ENCODE results near the gene LAMA2. TPM values are rescaled to one million over a fixed set of nuclear protein-coding genes. Genes with fewer than 3 reads are reported as not detected.
A peak's percentile ranks its signal among the peaks of the same experiment; 100 is the strongest.

Gene LAMA2
- polyA plus RNA-seq, 3 donors, result not detected

DNA sequence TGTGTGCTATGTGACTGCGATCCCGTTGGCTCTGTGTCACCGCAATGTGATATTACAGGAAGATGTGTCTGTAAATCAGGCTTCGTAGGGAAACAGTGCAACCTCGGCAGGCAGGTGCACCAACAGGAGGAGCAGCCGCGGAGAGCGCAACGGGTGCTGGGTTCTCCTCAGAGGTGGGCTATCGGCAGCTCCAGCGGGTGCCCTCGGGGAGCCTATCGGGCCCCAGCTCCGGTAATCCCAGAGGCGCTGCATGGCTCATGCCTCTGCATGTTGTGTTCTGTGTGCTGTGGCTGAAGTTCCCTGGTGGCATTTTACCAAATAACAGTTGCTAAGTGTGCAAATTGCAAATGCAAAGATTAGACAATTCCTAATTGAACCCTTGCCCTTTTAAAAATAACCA, 409.9 kb downstream of the LAMA2 start:
- no peak for DNase-seq
- Mint-ChIP-seq H3K4me3 (no peak overlapping the region), H3K36me3 (no peaks in the 10 kb centered on the region), H3K4me1 (no peaks in the 10 kb centered on the region), H3K27me3 (ENCODE audit: low read depth in 3 of 3) (peaks cover 0 to 4% (median 0%) of the 10 kb centered on the region in 3 donors), H3K27ac (peak overlapping the region in 1 of 7 donors; percentile 52), H3K9me3 (no peaks in the 10 kb centered on the region)
- no peak overlapping the region for H2AFZ ChIP-seq (ENCODE audit: insufficient read depth, low read depth, low read length, poor library complexity, severe bottlenecking)
- no peaks in the 10 kb centered on the region for H3K4me1 ChIP-seq (ENCODE audit: control insufficient read depth in 1 of 2, insufficient read depth in 2 of 2, low read length in 2 of 2)
- no peaks in the 10 kb centered on the region for H3K36me3 ChIP-seq (replicated peaks in 1 of 2; ENCODE audit: control insufficient read depth in 1 of 2, insufficient read depth in 2 of 2, low read length in 2 of 2)
- no peaks in the 10 kb centered on the region for H4K20me1 ChIP-seq (ENCODE audit: insufficient read depth, low read length)
- no peaks in the 10 kb centered on the region for H3K9me3 ChIP-seq (replicated peaks in 1 of 2; ENCODE audit: control insufficient read depth in 1 of 2, insufficient read depth in 1 of 2, low read length in 2 of 2)
- H3K9ac ChIP-seq (ENCODE audit: insufficient read depth, low read length, poor library complexity, severe bottlenecking), result no peak overlapping the region
- H3K4me3 ChIP-seq (replicated peaks in 1 of 3; ENCODE audit: low read depth in 2 of 3, low read length in 3 of 3), result no peak overlapping the region
- 95% methylated on average over 15 of the region's 15 CpGs for WGBS (ENCODE audit: insufficient coverage)
- intact Hi-C loops (cut with micrococcal nuclease), result no loop called here
- no peaks in the 10 kb centered on the region for H3K79me2 ChIP-seq (ENCODE audit: insufficient read depth, low read length)
- no peak for TF ChIP-seq CTCF (IDR thresholded peaks at IDR 0.05)
- H3K4me2 ChIP-seq (replicated peaks; ENCODE audit: extremely low read depth, low read length, poor library complexity, severe bottlenecking), result no peak overlapping the region
- H3K27me3 ChIP-seq (ENCODE audit: control insufficient read depth in 2 of 2, insufficient read depth in 2 of 2, low read length in 2 of 2), result no peaks in the 10 kb centered on the region
- no peak overlapping the region for H3K27ac ChIP-seq (ENCODE audit: low read depth in 1 of 2, low read length in 2 of 2)

DNA sequence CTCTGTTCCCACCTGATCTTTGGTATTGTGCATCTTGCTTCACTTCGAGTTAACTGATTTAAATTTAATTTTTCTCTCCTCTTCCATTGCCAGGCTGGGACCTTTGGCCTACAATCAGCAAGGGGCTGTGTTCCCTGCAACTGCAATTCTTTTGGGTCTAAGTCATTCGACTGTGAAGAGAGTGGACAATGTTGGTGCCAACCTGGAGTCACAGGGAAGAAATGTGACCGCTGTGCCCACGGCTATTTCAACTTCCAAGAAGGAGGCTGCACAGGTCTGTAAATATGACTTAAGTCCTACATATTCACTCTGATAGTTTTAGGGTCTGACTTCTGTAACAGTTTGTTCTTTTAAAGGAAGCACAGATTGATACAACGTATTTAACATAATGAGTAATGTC, 414.7 kb downstream of the LAMA2 start:
- Mint-ChIP-seq H3K4me3 (no peak overlapping the region), H3K27ac (no peak overlapping the region), H3K4me1 (no peaks in the 10 kb centered on the region), H3K27me3 (ENCODE audit: low read depth in 3 of 3) (peaks cover 0 to 4% (median 0%) of the 10 kb centered on the region in 3 donors), H3K36me3 (no peaks in the 10 kb centered on the region), H3K9me3 (no peaks in the 10 kb centered on the region)
- Histone ChIP-seq H3K79me2 (ENCODE audit: insufficient read depth, low read length) (no peaks in the 10 kb centered on the region), H3K4me3 (replicated peaks in 1 of 3; ENCODE audit: low read depth in 2 of 3, low read length in 3 of 3) (no peak overlapping the region), H3K9me3 (replicated peaks in 1 of 2; ENCODE audit: control insufficient read depth in 1 of 2, insufficient read depth in 1 of 2, low read length in 2 of 2) (no peaks in the 10 kb centered on the region), H3K9ac (ENCODE audit: insufficient read depth, low read length, poor library complexity, severe bottlenecking) (no peak overlapping the region), H2AFZ (ENCODE audit: insufficient read depth, low read depth, low read length, poor library complexity, severe bottlenecking) (no peak overlapping the region), H3K4me1 (ENCODE audit: control insufficient read depth in 1 of 2, insufficient read depth in 2 of 2, low read length in 2 of 2) (no peaks in the 10 kb centered on the region), H4K20me1 (ENCODE audit: insufficient read depth, low read length) (no peaks in the 10 kb centered on the region), H3K27me3 (ENCODE audit: control insufficient read depth in 2 of 2, insufficient read depth in 2 of 2, low read length in 2 of 2) (no peaks in the 10 kb centered on the region), H3K4me2 (replicated peaks; ENCODE audit: extremely low read depth, low read length, poor library complexity, severe bottlenecking) (no peak overlapping the region), H3K36me3 (replicated peaks in 1 of 2; ENCODE audit: control insufficient read depth in 1 of 2, insufficient read depth in 2 of 2, low read length in 2 of 2) (no peaks in the 10 kb centered on the region), H3K27ac (ENCODE audit: low read depth in 1 of 2, low read length in 2 of 2) (no peak overlapping the region)
- 60% methylated on average over 1 of the region's 5 CpGs for WGBS (ENCODE audit: insufficient coverage)
- intact Hi-C loops (cut with micrococcal nuclease), result no loop called here
- TF ChIP-seq CTCF (IDR thresholded peaks at IDR 0.05), result no peak
- DNase-seq, result no peak
